ENCODE data around the gene KLHL6. TPM values are rescaled to one million over a fixed set of nuclear protein-coding genes. Genes with fewer than 3 reads are reported as not detected.
A peak's percentile ranks its signal among the peaks of the same experiment; 100 is the strongest.
"Not testable (repeated sequence)": the region's sequence is repeated elsewhere in the genome, so short reads cannot be mapped to it uniquely, and the experiment has no call there.

The KLHL6 gene
- total RNA-seq, 1 donor from 2014 or later = 2.2 TPM

GRCh38 chr3:183513046-183513706 is 42.3 kb downstream of the KLHL6 start:
- intact Hi-C loops (cut with DNase I) = no loop called here
- no peak for DNase-seq (ENCODE audit: low spot score)

- DNase-seq (ENCODE audit: low spot score); intact Hi-C loops (cut with DNase I): not testable (repeated sequence)
Measured at GRCh38 chr3:183511286-183512131, 44.0 kb downstream of the KLHL6 start.

- DNase-seq (ENCODE audit: low spot score) = no peak
- intact Hi-C loops (cut with DNase I) = no loop called here
Measured at GRCh38 chr3:183508821-183509220, 46.7 kb downstream of the KLHL6 start.

GRCh38 chr3:183507551-183507950 is 48.0 kb downstream of the KLHL6 start:
- intact Hi-C loops (cut with DNase I) = no loop called here
- DNase-seq (ENCODE audit: low spot score) = no peak

- DNase-seq (ENCODE audit: low spot score) = no peak
- intact Hi-C loops (cut with DNase I) = no loop called here
Measured at GRCh38 chr3:183506674-183507320, 48.7 kb downstream of the KLHL6 start.

- intact Hi-C loops (cut with DNase I) = no loop called here
- no peak for DNase-seq (ENCODE audit: low spot score)
Measured at GRCh38 chr3:183504597-183504996, 50.9 kb downstream of the KLHL6 start.

- peak; percentile 31 for DNase-seq (ENCODE audit: low spot score)
- intact Hi-C loops (cut with DNase I) = no loop called here
Measured at GRCh38 chr3:183503746-183504145, 51.8 kb downstream of the KLHL6 start.

GRCh38 chr3:183502237-183503181 is 53.0 kb downstream of the KLHL6 start:
- intact Hi-C loops (cut with DNase I) = no loop called here
- peak; percentile 47 for DNase-seq (ENCODE audit: low spot score)

GRCh38 chr3:183500981-183501704 is 54.4 kb downstream of the KLHL6 start:
- DNase-seq (ENCODE audit: low spot score) = peak; percentile 58
- intact Hi-C loops (cut with DNase I) = loop anchor here (2.0 kb wide), 1 partner anchor 266 kb away; no protein-coding TSS in a partner anchor

GRCh38 chr3:183500319-183500718 is 55.2 kb downstream of the KLHL6 start:
- DNase-seq (ENCODE audit: low spot score) = no peak
- intact Hi-C loops (cut with DNase I) = loop anchor here (2.0 kb wide), 1 partner anchor 266 kb away; no protein-coding TSS in a partner anchor

GRCh38 chr3:183498634-183499033 is 56.9 kb downstream of the KLHL6 start:
- no peak for DNase-seq (ENCODE audit: low spot score)
- intact Hi-C loops (cut with DNase I) = no loop called here

- peak; percentile 31 for DNase-seq (ENCODE audit: low spot score)
- intact Hi-C loops (cut with DNase I) = no loop called here
Measured at GRCh38 chr3:183497313-183497712, 58.2 kb downstream of the KLHL6 start.

GRCh38 chr3:183496311-183496710 is 59.2 kb downstream of the KLHL6 start:
- DNase-seq (ENCODE audit: low spot score) = no peak
- intact Hi-C loops (cut with DNase I) = no loop called here

- DNase-seq (ENCODE audit: low spot score) = peak; percentile 66
- intact Hi-C loops (cut with DNase I) = no loop called here
Measured at GRCh38 chr3:183494341-183494740, 61.2 kb downstream of the KLHL6 start.

- peak; percentile 7 for DNase-seq (ENCODE audit: low spot score)
- intact Hi-C loops (cut with DNase I) = no loop called here
Measured at GRCh38 chr3:183493296-183494045, 62.0 kb downstream of the KLHL6 start.

GRCh38 chr3:183492849-183493179 is 62.7 kb downstream of the KLHL6 start:
- intact Hi-C loops (cut with DNase I) = no loop called here
- no peak for DNase-seq (ENCODE audit: low spot score)

GRCh38 chr3:183491923-183492848 is 63.3 kb downstream of the KLHL6 start:
- intact Hi-C loops (cut with DNase I) = no loop called here
- peak; percentile 47 for DNase-seq (ENCODE audit: low spot score)
